C1 segment of cervical spinal cord (tissue), 14 donors: ENCODE results near the gene CHTF8.
"Not testable (repeated sequence)": the region's sequence is repeated elsewhere in the genome, so short reads cannot be mapped to it uniquely, and the experiment has no call there.

Experiments
- DNase-seq, 14 donors: peaks; one replicate each; lab custom pipeline; 2025; lab: John Stamatoyannopoulos, UW

CHTF8 gene, protein sequence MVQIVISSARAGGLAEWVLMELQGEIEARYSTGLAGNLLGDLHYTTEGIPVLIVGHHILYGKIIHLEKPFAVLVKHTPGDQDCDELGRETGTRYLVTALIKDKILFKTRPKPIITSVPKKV

DNA sequence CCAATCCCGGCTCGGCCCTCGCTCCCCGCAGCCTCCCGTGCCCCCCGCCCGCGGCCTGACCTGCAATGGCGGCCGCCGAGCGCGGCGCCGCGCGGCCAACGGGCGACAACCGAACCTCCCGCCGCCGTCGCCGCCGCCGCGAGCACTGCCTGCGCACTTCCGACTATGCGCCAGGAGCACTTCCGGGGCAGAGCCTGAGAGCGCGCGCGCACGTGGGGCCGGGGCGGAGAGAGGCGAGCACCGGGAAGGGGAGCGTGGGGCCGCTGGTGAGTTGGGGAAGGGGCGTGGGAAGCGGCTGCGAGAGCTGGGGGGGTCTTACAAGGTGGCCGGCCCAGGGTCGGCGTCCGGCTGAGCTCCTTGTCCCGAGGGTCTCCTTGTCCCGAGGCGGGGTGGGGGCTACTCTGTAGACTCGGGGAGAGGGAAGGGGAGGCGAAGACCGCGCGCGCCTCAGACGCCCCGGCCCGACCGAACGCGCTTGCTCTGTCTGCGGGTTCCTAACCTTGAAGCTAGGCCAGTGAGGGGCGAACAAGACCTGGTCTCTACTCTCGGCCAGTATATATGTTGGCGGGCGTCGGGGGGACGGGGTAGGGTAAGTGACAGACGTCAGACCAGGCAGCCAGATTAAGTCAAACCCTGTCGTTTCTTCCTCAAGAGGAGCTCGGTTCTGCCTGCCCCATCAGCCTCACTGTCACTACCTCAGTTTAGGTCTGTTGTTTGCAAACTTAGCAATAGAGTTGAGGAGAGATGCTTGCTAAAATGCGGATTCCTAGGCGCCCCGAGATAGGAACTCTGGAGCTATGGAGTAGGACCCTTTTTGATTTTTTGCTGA lies at the start of gene CHTF8, which contains the start of gene UTP4:
CHTF8 (minus strand) TSS at position 165 of the 829 bp plus-strand sequence. CDS start 11,130 bp downstream, outside the sequence.
UTP4 (plus strand) TSS at position 226 of the 829 bp plus-strand sequence. CDS start 811 bp downstream, outside the sequence.
- peak in 13 of 14 donors; percentile 41 to 88 (median 79) for DNase-seq

DNA sequence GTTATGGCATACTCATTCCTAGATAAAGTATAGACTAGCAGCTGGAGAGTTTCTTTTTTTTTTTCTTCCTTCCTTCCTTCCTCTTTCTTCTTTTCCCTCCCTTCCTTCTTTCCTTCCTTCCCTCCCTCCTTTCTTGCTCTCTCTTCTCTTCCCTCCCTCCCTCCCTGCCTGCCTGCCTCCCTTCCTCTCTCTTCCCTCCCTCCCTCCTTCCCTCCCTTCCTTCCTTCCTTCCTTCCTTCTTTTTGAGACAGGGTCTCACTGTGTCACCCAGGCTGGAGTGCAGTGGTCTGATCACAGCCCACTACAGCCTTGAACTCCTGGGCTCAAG lies 47.6 kb upstream of the CHTF8 start:
- DNase-seq = no peak

DNA sequence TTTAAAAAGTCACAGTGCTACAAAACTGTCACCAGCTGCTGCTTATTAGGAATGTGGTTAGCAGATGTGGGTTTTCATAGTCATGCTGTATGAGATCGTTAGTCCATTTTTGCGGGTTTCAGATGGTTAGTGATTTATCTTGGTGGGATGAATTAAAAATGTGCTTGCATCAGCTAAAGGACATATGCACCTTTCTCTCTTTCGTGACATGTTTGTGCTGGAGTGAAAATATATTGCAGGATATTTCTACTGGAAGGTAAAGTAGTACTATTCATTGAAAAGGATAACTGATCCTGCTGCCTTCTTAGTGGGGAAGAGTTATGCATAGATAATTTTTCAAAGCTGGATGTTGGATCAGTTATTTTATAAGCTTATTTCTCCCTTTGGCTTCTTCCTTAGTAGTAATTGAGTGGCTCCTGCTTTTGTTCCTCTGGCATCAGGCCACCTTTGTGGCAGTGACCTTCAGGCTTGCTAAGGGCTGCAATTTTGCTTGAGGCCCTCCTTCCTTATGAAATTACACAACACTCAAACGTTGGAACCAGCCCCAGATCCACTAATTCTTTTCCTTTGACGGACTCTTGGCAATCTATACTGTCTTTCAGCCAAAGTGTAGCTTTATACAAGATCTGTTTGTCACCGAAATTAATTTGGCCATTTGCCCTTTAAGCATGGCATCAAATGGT lies 47.1 kb upstream of the CHTF8 start:
- peak in 3 of 14 donors; percentile 1 to 8 (median 4) for DNase-seq

DNA sequence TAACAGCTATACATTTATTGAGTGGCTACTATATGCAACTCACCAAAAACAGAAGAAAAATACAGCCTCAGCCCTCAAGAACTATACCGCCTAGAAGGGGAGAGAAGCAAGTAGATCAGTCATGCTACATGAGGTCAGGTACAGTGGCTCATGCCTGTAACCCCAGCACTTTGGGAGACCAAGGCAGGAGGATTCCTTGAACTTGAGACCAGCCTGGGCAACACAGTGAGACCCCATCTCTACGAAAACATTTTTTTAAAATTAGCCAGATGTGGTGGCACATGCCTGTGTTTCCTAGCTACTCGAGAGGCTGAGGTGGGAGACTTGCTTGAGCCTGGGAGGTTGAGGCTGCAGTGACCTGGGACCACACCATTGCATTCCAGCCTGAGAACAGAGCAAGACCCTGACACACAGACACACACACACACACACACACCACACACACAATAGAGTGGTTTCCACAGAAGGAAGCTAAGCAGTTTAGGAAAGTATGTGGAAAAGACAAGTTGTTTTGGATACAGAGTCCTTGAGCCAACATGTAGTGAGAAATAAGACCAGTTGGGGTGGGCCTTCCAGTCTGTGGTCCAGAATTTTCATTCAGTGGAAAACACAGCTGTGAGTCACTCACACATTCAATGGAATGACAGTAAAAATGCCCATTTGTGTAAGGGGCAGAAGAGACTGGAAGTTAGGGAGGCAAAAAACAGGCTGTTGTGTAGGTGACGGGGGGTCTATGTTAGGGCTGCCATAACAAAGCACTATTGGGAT lies 43.8 kb upstream of the CHTF8 start:
- peak in 1 of 14 donors; percentile 22 for DNase-seq

DNA sequence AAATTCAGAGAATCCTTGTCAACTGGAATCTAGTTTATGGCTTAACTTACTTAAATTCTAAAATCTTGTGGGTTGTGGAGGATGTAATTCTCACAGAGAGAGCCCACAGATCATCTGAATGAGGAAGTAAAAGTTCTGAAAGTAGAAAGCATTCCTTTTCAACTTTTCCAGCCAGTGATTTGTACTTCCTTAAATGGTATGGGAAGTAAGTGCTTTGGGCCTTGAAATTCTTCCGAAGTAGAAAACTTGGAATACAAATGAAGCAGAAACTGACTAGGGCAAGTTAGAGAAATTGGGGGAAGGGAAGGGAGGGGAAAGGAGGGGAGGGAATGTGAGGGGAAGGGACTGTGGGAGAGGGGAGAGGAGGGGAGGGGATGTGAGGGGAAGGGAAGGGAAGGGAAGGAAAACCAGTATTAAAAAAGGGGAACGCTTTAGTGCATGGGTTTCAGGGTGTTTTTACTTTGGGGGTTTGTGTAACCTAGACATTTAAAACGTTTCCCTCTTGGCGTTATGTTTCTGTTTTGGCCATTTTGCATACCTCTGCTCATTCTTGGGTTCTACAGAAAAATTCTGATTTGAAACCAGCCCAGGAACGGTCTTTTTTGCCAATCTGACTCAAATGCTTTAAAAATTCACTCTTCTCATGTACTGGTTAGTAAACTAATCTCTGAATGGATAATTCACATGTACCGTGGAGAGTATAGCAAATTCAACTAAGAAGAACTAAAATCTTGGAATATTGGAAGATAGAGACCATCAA lies 39.1 kb upstream of the CHTF8 start:
- DNase-seq = no peak

DNA sequence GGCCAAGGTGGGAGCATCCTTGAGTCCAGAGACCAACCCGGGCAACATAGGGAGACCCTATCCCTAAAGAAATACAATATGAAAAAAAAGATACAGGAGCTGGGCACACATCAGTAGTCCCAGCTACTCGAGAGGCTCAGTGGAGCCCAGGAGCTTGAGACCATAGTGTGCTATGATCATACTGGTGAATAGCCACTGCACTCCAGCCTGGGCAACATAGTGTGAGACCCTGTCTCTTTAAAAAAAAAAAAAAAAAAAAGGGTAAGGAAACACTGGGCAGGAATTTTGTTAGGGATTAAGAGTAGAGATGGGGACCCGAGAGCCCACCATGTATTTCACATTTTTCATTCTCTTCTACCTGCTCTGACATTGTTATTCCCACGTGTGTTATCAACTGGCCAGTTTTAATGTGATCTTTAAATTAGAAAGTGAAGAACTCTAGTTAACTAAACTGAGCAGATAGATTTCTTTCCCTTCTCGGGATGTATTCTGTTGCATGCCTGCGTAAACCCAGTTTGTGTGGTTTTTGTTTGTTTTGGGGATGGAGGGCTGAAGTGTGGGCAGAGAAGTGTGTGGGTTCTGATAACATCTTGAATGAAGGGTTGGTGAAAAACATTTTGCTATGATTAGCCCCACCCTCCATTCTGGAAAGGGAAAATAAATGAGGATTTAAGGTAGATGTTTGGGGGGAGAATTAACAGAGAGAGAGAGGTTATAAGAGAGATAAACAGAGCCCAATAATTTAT lies 37.4 kb upstream of the CHTF8 start:
- DNase-seq = no peak

DNA sequence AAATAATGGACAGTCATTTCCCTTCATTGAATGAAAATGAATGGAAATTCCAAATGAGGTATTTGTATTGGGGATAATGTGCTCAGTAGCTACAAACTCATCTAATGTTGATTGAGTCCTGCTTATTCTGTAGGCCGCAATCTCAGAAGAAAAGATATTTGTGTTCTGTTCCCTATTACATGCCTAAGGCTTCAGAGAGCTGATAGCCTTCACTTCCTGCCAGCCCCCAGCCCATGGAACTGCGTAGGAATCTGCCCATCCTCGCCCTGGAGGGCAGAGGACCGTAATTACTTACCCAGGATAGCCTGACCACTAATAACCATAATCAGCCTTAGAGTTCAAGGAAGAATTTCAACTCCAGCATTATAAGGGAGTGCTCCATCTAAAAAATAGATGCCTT lies 36.7 kb upstream of the CHTF8 start:
- DNase-seq = no peak

DNA sequence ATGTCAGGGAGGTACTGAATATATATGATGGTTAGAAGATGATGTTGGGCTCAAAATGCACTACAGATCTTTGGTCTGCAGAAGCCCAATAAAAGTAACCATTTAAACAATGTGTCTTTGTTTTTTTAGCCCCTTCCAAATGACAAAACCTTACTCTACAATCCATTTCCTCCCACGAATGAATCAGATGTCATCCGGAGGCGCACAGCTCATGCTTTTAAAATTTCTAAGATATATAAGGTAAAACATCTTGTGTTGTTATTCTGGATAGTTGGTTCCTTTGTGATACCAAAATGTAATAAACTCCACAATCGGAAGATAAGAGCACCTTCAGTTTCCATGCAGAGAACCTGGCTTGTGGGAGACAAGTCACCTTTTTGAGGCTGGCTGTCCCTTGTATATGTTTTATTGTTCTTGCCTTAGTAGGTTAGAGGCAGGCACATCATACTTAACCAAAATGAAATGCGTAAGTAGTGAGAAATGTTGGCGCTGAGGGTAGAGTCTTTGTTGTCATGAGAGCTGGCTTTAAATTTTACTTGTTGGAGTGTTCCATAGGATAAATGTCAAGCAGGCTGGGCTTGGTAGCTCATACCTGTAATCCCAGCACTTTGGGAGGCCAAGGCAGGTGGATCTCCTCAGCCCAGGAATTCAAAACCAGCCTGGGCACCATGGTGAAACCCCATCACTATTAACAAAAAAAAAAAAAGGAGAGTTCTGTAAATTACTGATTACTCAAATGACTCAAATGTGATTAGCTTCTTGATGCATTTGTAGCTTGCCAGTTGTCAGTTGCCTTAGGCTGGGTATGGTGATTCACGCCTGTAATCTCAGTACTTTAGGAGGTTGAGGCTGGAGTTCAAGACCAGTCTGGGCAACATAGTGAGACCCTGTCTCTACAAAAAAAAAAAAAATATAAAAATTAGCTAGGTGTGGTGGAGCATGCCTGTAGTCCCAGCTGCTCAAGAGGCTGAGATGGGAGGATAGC lies 34.9 kb upstream of the CHTF8 start:
- no peak for DNase-seq

DNA sequence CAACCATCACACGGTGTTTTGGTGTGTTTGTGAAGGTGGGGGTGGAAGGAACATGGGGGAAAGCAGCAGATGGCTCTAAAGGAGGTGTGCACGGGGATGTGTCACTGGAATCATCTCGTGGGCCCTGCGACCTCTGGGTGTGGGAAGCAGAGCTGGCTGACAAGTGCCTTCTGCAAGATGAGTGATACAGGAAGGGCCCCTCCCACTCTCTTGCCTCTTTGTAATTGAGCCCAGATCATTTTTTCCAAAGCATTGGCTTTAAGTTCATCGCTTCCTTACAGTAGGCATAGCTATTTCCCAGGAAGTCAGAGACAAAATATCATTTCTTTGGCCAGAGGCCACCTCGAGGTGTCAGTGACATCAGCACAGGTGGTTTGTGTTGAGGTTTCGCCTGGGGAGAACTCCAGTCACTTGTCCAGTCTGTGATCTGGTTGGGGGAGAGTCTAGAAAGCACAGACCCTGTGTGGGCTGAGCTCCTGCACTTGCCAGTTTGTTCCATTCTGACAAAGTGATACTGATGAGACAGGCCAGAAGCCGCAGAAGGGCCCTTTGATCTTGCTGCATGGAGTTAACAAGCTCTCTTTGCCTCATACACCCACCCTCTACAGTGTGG lies 33.9 kb upstream of the CHTF8 start:
- no peak for DNase-seq

DNA sequence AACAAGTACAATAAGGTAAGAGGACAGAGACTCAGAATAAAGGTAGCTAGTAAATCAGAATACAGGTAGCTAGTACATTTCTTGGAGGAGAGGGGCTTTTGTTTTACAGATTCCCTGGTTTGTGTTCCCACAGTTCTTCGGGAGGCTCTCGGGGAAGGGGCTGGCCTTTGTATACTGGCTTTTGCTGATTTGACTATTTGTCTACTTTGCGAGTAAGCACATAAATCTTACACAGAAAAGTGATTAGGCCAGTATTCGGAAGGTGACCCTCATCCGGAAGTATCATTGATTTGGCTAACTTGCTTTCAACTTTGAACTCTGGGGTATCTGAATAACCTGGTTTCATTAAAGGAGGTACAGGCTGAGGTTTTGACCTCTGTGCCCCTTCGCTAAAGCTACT lies 33.2 kb upstream of the CHTF8 start:
- no peak for DNase-seq

DNA sequence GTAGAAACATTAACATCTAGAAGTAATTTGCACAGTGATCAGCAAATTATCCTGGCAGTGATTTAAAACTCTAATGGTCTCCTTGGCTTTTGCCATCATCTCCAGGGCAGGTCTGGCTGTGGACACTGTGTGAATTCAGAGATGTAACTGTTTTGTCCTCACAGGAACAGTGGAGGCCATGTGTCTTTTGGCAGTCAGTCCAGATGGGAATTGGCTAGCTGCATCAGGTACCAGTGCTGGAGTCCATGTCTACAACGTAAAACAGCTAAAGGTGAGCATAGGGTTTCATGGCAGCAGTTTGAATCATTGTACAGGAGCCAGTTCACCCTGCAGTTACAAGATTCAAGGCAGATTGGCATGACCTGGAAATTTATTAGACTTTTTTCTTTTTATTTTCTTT lies 27.8 kb upstream of the CHTF8 start:
- no peak for DNase-seq

DNA sequence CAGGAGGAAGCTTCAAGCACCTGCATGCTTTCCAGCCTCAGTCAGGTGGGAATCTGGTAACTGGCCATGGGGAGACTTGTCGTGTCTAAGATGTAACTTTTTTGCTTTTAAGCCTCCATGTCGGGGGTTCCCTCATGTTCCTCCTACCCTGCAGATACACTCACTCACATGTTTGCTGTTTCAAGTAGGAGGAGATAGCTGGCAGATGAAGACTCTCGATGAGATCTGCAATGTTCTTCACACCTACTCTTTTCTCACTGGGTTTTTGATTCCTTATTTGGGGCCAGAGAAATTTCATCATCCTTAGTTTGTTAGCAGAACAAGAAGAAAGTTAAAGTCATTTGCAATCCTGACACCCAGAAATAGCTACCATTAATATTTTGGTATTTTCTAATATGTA lies 24.8 kb upstream of the CHTF8 start:
- no peak for DNase-seq

DNA sequence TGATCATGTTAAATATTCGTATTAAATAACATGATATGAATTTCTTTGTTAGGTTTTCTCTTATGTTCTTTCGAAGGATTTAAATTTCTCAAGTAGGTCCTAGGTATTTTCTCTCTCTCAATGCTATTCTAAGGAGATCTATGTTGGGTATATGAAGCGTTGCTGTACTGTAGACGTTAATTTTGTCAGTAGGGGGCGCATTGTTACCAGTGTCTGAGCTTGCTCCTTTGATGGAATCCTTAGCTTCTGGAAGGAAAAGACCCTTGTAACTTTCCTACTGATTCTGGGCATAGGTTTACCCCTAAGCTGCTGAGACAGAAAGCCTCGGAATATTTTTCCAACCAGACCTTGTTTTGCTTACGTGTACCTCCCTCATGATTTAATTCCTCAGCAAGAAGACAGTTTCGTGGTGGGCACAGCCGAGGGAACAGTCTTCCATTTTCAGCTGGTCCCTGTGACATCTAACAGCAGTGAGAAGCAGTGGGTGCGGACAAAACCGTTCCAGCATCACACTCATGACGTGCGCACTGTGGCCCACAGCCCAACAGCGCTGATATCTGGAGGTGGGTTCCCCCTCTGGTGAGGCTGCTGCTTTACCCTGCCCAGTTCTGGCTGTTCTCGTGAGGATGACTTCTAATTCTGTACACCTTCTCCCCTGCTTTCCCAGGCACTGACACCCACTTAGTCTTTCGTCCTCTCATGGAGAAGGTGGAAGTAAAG lies 17.9 kb upstream of the CHTF8 start:
- peak in 5 of 14 donors; percentile 1 to 8 (median 4) for DNase-seq

DNA sequence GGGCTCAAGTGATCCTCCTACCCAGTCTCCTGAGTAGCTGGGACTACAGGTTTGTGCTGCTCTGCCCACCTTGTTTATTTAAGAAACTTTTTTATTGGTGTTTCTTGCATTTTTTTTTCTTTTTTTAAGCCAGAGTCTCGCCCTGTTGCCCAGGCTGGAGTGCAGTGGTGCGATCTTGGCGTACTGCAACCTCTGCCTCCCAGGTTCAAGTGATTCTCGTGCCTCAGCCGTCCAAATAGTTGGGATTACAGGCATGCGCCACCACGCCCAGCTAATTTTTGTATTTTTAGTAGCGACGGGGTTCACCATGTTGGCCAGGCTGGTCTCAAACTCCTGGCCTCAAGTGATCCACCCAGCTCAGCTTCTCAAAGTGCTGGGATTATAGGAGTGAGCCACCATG lies 17.2 kb upstream of the CHTF8 start:
- DNase-seq = not testable (repeated sequence)

DNA sequence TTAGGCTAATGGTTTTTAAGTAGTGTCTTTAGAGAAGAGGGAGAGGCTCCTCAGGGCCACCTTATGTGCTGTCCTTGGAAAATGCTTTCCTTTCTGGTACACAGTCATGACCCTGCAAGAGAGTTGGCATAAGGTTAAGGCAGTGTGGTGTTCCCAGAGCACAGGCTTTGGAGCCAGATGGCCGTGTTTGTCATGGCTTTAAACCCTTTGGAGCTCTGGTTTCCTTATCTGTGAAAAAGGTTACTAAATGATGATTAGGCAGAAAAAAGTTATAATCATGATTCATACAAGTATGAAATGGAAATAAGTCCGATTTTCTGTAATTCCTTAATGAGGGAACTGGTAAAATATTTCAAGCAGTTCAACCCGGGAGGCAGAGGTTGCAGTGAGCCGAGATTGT lies 13.3 kb upstream of the CHTF8 start:
- no peak for DNase-seq

DNA sequence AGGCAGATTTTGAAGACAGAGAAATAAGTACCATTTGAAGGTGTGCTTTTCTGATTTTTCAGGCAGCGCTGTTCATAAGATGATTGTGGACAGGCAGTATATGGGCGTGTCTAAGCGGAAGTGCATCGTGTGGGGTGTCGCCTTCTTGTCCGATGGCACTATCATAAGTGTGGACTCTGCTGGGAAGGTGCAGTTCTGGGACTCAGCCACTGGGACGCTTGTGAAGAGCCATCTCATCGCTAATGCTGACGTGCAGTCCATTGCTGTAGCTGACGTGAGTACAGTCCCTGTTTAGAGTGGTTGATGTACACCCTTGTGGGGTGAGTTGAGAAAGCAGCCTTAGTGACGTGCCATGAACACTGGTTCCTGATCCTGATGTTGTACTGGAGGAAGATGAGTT lies 10.7 kb upstream of the CHTF8 start:
- no peak for DNase-seq

DNA sequence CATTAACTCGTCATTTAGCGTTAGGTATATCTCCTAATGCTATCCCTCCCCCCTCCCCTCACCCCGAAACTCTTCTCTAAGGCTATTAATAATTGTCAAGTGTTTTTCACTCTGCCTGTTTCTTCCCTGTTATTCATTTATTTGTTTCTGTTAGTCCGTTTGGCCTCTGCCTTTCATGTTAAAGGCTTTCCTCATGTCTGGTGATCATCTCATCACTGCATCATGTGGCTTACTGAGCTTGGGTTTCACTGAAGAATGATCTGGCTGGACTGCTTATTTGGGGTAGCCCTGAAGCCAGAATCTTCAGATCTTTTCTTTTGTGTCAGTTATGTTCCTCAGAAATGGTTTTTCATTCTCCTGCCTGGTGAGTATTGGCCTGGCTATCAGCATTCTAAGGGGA lies 9.5 kb upstream of the CHTF8 start:
- DNase-seq = no peak

DNA sequence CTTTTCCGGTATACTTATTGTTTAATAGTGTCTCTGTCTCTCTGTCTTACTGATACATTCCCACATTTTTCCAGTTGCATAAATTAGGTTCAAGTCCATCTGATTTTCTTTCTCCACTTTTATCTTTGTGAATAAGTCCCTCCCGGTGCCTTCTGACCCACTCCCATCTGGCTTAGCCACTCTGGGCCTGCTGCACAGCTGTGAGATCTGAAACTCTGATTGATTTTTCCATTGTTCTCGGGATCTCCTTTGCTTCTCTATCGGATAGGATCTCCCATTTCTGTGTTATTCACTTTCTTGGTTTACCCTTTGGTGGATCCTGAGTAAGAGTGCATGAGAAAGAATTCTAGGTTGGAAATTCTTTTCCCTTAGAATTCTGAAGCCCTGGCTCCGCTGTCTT lies 8.6 kb upstream of the CHTF8 start:
- DNase-seq = no peak
